ENCODE data around the gene TRIM59. TPM values are rescaled to one million over a fixed set of nuclear protein-coding genes. Genes with fewer than 3 reads are reported as not detected.

The TRIM59 gene
- total and polyA plus RNA-seq, 12 donors: 0.32 to 10.1 (median 1.0) TPM

GRCh38 chr3:160475153-160475552, 25.6 kb upstream of the TRIM59 start:
- TF ChIP-seq POLR2A (IDR thresholded peaks at IDR 0.05) (no peak), CTCF (IDR thresholded peaks at IDR 0.05) (no peak)
- H3K9me3 ChIP-seq (replicated peaks in 1 of 3): no peaks in the 10 kb centered on the region
- 78 to 97% (median 85%) methylated on average over 2 of the region's 2 CpGs for WGBS, 4 donors

GRCh38 chr3:160474416-160474838, 24.8 kb upstream of the TRIM59 start:
- Histone ChIP-seq H3K27ac (no peak overlapping the region), H3K4me1 (replicated peaks in 1 of 2) (no peaks in the 10 kb centered on the region), H3K4me3 (no peak overlapping the region), H3K27me3 (no peaks in the 10 kb centered on the region), H3K36me3 (replicated peaks in 1 of 2) (no peaks in the 10 kb centered on the region), H3K9me3 (replicated peaks in 1 of 3) (no peaks in the 10 kb centered on the region)
- intact Hi-C loops (cut with DNase I): no loop called here
- TF ChIP-seq POLR2A (IDR thresholded peaks at IDR 0.05) (no peak), CTCF (IDR thresholded peaks at IDR 0.05) (no peak)
- no peak for DNase-seq

More at GRCh38 chr3:160475153-160475552, 25.6 kb upstream of the TRIM59 start:
- no peak for DNase-seq
- intact Hi-C loops (cut with DNase I): no loop called here
- Histone ChIP-seq H3K27ac (no peak overlapping the region), H3K36me3 (replicated peaks in 1 of 2) (no peaks in the 10 kb centered on the region), H3K4me3 (no peak overlapping the region), H3K27me3 (no peaks in the 10 kb centered on the region), H3K4me1 (replicated peaks in 1 of 2) (no peaks in the 10 kb centered on the region)

GRCh38 chr3:160473978-160474377, 24.4 kb upstream of the TRIM59 start:
- no peak for DNase-seq
- WGBS, 4 donors: 71 to 86% (median 76%) methylated on average over 1 of the region's 1 CpG
- H3K36me3 ChIP-seq (replicated peaks in 1 of 2): no peaks in the 10 kb centered on the region
- H3K4me1 ChIP-seq (replicated peaks in 1 of 2): no peaks in the 10 kb centered on the region
- TF ChIP-seq CTCF (IDR thresholded peaks at IDR 0.05) (no peak), POLR2A (IDR thresholded peaks at IDR 0.05) (no peak)
- intact Hi-C loops (cut with DNase I): no loop called here
- no peak overlapping the region for H3K4me3 ChIP-seq
- H3K27me3 ChIP-seq: no peaks in the 10 kb centered on the region
- H3K27ac ChIP-seq: no peak overlapping the region
- no peaks in the 10 kb centered on the region for H3K9me3 ChIP-seq (replicated peaks in 1 of 3)

- no peak for DNase-seq
- Histone ChIP-seq H3K4me3 (no peak overlapping the region), H3K36me3 (replicated peaks in 1 of 2) (no peaks in the 10 kb centered on the region), H3K9me3 (replicated peaks in 1 of 3) (no peaks in the 10 kb centered on the region), H3K27me3 (no peaks in the 10 kb centered on the region), H3K27ac (no peak overlapping the region), H3K4me1 (replicated peaks in 1 of 2) (no peaks in the 10 kb centered on the region)
- intact Hi-C loops (cut with DNase I): no loop called here
- 20 to 100% (median 45%) methylated on average over 1 of the region's 1 CpG for WGBS, 4 donors
- TF ChIP-seq CTCF (IDR thresholded peaks at IDR 0.05) (no peak), POLR2A (IDR thresholded peaks at IDR 0.05) (no peak)
These were observed 23.6 kb upstream of the TRIM59 start for GRCh38 chr3:160473221-160473620.

All from adrenal gland (tissue), 12 donors.